Stimulated activated naive CD8-positive, alpha-beta T cell treated with anti-CD3 and anti-CD28 coated beads, Interleukin-15, Interleukin-2, amounts not matched to agents 100 U/mL and 50 U/mL, for 24 hours (primary cell): ENCODE data around the gene RAB4A.
"Not testable (repeated sequence)": the region's sequence is repeated elsewhere in the genome, so short reads cannot be mapped to it uniquely, and the experiment has no call there.

Experiments used
- ATAC-seq: fragments of 150-1000 bp; cut with Tn5 transposase; one replicate; pipeline ENCODE4 v1.10.0; 2021
- DNase-seq: peaks from one replicate; pipeline ENCODE4 v3.0.0; 2021

Gene RAB4A

GRCh38 chr1:229298420-229298819 lies 27.5 kb downstream of the RAB4A start:
- DNase-seq (no peak), ATAC-seq (no peak)

DNA sequence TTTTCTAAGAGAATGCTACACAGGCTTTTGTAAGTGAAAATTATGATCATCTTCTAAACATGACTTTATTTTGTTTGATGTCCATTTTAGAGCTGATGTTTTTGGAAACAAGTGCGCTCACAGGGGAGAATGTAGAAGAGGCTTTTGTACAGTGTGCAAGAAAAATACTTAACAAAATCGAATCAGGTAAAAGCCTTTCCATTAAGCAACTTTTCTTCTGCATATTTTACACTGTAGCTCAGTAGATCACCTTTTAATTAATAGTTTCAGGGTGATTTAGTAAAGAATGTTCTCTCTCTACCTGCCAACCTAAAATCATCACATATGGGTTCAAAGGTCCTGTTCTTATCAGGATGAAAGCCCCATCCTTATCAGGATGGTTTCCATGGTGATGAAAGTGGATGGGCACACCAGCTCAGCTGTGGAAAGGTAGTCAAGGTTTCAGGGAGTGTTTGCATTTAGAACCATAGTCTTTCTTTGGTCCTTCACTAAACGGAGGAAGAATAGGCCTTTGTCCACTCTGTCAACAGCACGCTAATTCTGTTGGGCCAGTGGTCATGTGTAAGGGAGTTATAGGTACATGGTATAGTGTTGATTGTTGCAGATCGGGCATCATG lies 28.1 kb downstream of the RAB4A start:
- ATAC-seq, result no peak
- no peak for DNase-seq

- DNase-seq (no peak), ATAC-seq (peak; percentile 57)
Observed at GRCh38 chr1:229300099-229300757, 29.3 kb downstream of the RAB4A start.

GRCh38 chr1:229302740-229303139 lies 31.8 kb downstream of the RAB4A start:
- ATAC-seq, result no peak
- no peak for DNase-seq

- no peak for ATAC-seq
- DNase-seq, result no peak
Observed at GRCh38 chr1:229303855-229304254, 32.9 kb downstream of the RAB4A start.

DNA sequence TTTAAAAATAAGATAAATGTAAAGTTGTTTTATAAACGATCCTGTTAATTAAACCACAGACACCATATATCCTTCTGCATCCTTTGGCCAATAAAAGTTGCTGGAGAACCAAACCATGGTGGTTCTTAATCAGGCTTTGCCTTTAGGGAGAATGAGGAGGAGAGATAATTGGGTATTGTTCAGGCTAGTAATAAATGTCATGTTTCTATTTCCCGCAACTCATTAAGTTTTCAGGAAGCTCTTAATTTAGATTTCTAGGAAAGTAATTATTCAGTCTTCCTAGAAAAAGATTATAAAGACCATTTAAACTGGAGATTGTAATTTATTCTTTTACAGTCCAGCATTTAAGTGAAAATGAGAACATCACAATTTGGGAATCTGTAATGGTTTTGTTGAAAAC lies 34.5 kb downstream of the RAB4A start:
- no peak for ATAC-seq
- DNase-seq, result no peak

GRCh38 chr1:229309074-229309473 lies 38.2 kb downstream of the RAB4A start:
- no peak for DNase-seq
- no peak for ATAC-seq

DNA sequence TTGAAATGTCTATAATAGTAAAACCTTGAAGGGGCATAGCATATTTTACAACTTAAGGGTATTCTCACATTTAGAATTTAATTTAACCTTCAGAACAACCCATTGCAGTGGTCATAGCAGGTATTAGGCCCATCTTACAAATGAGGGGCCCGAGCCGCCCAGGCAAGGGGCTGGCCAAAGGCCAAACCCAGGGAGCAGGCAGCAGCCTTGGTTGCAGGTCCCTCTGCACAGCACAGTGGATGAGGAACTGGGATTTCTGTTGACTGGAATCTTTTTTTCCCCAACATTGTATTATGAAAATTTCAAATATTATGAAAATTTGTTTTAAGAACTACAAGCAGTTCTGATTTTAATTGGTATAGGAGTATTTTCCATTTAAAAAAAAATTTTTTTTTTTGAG lies 38.8 kb downstream of the RAB4A start:
- DNase-seq (no peak), ATAC-seq (no peak)

DNA sequence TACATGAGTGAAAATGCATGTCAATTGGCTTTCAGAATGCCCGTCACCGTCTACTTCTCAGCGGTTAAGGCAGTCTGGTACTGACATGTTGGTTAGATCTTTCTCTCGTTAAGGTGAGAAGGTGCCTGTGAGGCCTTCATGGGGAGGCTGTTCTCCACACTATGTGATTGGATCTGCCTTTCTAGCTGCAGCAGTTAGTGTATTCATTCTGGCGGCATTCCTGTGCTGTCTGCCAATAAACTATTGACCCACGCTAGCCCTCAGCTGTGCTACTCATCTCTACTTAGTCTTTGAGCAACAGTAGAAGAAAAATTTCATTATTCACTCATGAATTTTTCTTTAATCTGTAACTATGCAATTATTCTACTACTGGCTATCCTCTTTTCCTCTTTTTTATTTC lies 39.9 kb downstream of the RAB4A start:
- DNase-seq (no peak), ATAC-seq (no peak)

DNA sequence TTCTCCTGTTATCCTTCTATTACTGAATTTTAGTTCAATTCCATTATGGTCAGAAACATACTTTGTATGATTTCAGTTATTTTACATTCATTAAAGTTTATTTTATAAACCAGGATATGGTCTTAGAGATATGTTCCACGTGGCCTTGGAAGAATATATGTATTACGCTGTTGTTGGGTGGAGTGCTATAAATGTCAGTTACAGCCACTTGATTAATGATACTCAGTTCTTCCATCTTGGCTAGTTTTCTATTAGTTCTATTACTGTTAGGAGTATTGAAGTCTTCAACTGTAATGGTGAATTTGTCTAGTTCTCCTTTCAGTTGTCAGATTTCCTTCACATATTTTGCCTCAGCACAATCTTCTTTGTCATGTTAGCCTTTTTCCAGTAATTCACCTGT lies 45.3 kb downstream of the RAB4A start:
- DNase-seq, result no peak
- no peak for ATAC-seq

DNA sequence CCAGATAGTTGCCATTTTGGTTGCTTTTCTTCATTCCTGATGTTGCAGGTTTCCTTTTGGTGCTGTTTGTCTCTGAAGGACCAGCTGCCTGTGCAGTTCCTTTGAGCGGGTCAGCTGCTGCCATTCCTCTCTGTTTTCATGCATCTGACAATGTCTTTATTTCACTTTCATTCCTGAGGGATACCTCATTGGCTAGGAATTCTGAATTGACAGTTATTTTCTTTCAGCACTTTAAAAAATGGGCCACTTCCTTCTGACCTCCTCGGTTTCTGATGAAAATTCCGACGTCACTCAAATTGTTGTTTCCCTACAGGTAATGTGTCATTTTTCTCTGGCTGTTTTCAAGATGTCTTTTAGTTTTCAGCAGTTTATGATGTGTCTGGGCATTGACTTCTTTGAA lies 47.1 kb downstream of the RAB4A start:
- ATAC-seq (no peak), DNase-seq (no peak)

DNA sequence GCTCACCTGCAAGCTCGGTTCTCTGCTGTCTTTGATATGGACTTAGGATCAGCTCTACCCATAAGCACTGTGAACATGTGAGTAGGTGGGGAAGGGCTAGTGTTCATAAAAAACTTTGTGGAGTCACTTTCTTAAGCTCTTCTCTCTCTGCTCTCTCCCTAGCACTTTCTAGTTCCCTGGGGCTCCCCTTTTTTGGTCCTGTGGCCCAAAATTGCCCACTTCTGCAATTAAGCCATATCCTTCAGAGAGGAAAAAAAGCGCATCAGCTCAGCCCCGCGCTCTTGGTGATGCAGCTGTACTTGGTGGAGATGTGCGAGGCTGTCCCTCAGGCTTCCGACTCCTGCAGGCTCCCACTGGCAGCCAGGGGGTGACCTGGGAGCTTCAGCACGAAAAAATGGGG lies 48.6 kb downstream of the RAB4A start:
- ATAC-seq (no peak), DNase-seq (no peak)

GRCh38 chr1:229323201-229323600 lies 52.3 kb downstream of the RAB4A start:
- DNase-seq (no peak), ATAC-seq (no peak)

- DNase-seq (no peak), ATAC-seq (no peak)
Observed at GRCh38 chr1:229323885-229324553, 53.1 kb downstream of the RAB4A start.

GRCh38 chr1:229325401-229325800 lies 54.5 kb downstream of the RAB4A start:
- ATAC-seq (no peak), DNase-seq (no peak)

GRCh38 chr1:229325853-229326487 lies 55.1 kb downstream of the RAB4A start:
- DNase-seq, result no peak

DNA sequence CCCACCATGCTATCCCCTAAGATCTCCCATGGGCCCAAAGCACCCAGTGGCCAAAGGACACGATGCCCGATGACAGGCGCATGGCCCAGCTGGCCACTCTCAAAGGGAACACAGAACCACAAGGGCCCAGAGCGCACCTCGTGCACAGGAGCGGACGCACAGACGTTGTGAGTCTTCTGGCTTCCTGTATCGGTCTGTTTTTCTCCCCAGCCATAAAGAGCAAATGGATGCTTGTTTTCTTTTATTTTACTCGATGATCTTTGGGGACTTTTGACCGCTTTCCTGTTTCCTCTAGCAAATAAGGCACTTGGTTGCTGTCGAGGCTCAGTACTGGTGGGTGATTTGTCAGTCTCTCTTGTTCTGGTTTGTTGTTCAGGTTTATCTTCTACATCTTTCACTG lies 55.7 kb downstream of the RAB4A start:
- ATAC-seq (no peak), DNase-seq (no peak)

More at GRCh38 chr1:229325853-229326487, 55.1 kb downstream of the RAB4A start:
- ATAC-seq, result no peak

DNA sequence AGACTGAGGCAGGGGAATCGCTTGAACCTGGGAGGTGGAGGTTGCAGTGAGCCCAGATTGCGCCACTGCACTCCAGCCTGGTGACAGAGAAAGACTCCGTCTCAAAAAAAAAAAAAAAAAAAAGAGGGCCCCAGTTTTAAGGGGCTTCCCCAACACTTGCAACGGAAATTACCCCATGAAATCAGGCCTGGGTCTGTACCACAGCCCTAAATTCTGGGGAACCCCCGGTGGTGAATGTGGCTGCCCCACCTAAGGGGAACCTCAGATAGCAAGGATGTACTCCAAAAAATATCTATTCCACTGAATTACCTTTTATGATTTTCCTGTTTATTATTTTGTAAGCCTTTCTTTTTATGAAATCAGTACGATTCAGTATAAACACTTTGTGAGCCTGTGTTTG lies 56.9 kb downstream of the RAB4A start:
- DNase-seq, result peak; percentile 36
- ATAC-seq, result not testable (repeated sequence)

GRCh38 chr1:229328598-229329362 lies 57.9 kb downstream of the RAB4A start:
- ATAC-seq (no peak), DNase-seq (no peak)

DNA sequence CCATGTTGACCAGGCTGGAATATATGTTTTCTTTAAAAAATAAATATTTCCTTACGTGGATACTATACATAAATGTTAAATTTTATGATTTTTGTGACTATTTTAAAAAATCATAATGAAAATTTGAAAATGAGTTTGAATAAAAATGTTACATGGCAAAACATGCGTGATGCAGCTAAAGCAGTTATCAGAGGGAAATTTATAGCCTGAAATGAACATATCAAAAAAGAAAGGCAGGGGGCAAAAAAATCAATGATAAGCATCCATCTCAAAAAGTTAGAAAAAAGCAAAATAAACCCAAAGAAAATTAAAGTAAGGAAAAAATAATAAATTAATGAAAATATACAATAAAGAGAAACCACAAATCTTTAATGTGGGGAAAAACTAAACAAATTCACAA lies 63.4 kb downstream of the RAB4A start:
- no peak for DNase-seq
- ATAC-seq, result no peak

- no peak for DNase-seq
- ATAC-seq, result no peak
Observed at GRCh38 chr1:229334716-229335115, 63.8 kb downstream of the RAB4A start.

DNA sequence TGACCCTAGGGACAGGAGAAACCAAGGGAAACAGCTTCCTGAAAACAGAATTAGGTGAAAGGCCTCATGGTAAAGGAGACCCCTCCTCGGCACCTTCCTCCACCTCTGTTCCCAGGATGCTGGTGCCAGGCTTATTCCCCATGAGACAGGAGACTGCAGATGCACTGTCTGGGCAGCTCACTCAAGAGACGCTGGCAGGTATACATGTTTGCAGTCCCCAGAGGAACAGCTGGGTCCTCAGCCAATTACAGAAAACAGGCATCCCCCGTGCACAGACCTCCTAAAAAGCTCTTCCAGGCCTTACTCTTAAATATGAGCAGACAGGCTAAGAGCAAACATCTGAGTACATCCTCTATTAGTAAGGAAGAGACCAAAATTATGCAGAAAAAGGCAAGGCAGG lies 65.4 kb downstream of the RAB4A start:
- ATAC-seq, result no peak
- no peak for DNase-seq

GRCh38 chr1:229339086-229339485 lies 68.2 kb downstream of the RAB4A start:
- ATAC-seq (no peak), DNase-seq (no peak)
